ENCODE data around the gene CENPV.
"Not testable (repeated sequence)": the region's sequence is repeated elsewhere in the genome, so short reads cannot be mapped to it uniquely, and the experiment has no call there.

Gene CENPV

GRCh38 chr17:16306211-16306610, 47.1 kb downstream of the CENPV start:
- no peak for DNase-seq

DNA sequence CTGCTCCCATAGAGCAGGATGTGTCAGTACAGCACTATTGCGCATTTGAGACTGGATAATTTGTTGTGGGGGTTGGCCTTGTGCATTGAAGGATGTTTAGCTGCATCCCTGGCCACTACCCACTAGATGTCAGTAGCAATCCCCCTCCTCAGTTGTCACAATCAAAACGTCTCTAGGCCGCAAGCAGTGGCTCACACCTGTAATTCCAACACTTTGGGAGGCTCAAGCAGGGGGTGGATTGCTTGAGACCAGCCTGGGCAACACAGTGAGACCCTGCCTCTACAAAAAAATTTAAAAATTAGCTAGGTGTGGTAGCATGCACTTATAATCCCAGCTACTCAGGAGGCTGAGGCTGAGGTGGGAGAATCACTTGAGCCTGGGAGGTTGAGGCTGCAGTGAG, 48.4 kb downstream of the CENPV start:
- DNase-seq = peak; percentile 13

- DNase-seq = no peak
Measured at GRCh38 chr17:16302856-16303255, 50.4 kb downstream of the CENPV start.

- no peak for DNase-seq
Measured at GRCh38 chr17:16301963-16302855, 51.1 kb downstream of the CENPV start.

DNA sequence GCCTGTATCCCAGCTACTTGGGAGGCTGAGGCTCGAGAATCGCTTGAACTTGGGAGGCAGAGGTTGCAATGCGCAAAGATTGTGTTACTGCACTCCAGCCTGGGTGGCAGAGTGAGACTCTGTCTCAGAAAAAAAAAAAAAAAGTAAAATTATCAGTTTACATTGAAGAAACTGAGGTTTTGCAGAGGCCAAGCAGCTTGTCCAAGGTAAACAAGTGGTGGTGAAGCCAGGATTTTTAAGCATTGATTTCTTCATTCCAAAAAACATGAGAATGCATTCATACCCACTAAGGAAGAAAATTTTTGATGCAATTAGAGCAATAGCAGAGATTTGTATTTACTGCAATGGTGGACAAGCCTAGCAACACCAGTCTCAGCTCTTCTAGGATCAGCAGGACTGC, 52.7 kb downstream of the CENPV start:
- DNase-seq = no peak

DNA sequence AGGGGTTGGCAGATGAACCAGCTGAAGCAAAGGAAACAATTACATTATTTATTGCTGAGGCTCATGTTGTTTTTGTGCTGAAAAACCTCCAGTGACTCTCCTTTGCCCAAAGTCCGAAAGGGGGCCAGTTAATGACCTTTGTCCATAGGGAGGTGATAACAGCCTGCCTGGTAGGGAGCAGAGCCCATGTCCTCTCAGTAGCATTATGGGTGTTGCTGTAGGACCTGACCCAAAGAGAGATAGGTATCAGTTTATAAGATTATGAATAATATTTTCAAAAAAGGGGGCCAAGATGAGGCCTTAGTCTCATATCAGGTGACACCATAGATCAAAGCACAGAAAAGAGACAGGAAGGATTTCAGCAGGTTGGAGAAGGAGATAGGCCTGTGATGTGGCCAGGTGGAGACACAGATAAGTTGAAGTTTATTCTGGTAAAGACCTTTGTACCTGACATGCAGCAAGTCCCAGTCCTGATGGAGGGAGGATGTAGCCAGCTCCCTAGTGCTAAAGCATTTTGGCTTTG, 55.1 kb downstream of the CENPV start:
- no peak for DNase-seq

- no peak for DNase-seq
Measured at GRCh38 chr17:16297367-16298139, 55.7 kb downstream of the CENPV start.

GRCh38 chr17:16296072-16296471, 57.2 kb downstream of the CENPV start:
- not testable (repeated sequence) for DNase-seq

DNA sequence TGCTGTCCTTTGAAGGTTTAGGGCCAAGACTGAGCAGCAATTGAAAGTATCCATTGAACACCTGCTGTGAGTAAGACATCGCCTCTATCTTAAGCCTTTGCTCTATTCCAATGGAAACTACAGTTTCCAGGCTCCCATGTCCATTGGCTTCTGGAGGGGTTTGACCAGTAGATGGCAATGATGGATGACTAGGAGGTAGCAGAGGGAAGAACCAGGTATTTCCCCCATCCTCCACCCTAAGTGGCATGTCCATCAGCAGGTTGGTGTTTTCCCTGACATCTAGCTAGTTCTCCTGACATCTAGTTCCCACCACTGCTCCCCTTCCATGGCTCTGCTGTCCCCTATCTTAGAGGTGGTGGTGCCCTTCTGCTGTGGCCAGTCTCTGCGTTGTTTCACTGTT, 58.7 kb downstream of the CENPV start:
- DNase-seq = no peak

GRCh38 chr17:16293931-16294330, 59.3 kb downstream of the CENPV start:
- DNase-seq = no peak

Measured in CD4-positive, alpha-beta T cell treated with Interleukin-10 for 1 hour (primary cell).